GM12864 (cell line): ENCODE data around the gene MTCH1.
"Not testable (repeated sequence)": the region's sequence is repeated elsewhere in the genome, so short reads cannot be mapped to it uniquely, and the experiment has no call there.

Experiments used
- DNase-seq: peaks from one replicate; pipeline ENCODE4 v3.0.0-alpha.2; 2011; ENCODE audit warnings: low read depth
- H3K4me3 ChIP-seq: 2 replicates; pipeline ENCODE4 v1.5.1; 2011; ENCODE audit warnings: mild to moderate bottlenecking, low read depth, low read length, control low read depth
- TF ChIP-seq, protein P1 (sequence below): IDR thresholded peaks from 2 replicates; pipeline ENCODE4 v1.5.1; 2011; ENCODE audit warnings: low read depth, mild to moderate bottlenecking, moderate library complexity, low read length, control low read depth, inconsistent platforms; ENCODE audit errors: missing control alignments

Gene MTCH1

DNA sequence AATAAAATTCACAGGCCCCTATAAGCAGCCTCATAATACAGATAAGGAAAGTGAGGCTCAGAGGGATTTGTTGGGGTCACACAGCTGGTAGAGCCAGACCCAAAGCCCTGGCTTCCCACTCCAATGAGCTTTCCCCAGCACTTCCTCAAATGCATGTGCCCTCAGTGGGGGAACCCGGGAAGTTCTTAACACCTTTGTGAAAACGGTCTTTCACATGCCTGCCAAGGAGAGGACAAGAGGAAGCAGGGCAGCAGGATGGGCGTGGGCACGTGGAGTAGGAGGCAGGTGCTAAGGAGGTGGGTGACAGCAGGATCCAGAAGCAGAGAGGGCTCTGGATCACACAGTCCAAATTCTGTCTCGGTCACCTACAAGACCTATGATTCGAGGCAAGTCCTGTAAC is 30.9 kb downstream of the MTCH1 start:
- TF ChIP-seq, protein P1, sequence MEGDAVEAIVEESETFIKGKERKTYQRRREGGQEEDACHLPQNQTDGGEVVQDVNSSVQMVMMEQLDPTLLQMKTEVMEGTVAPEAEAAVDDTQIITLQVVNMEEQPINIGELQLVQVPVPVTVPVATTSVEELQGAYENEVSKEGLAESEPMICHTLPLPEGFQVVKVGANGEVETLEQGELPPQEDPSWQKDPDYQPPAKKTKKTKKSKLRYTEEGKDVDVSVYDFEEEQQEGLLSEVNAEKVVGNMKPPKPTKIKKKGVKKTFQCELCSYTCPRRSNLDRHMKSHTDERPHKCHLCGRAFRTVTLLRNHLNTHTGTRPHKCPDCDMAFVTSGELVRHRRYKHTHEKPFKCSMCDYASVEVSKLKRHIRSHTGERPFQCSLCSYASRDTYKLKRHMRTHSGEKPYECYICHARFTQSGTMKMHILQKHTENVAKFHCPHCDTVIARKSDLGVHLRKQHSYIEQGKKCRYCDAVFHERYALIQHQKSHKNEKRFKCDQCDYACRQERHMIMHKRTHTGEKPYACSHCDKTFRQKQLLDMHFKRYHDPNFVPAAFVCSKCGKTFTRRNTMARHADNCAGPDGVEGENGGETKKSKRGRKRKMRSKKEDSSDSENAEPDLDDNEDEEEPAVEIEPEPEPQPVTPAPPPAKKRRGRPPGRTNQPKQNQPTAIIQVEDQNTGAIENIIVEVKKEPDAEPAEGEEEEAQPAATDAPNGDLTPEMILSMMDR, result no peak
- DNase-seq, result no peak
- no peak overlapping the region for H3K4me3 ChIP-seq

DNA sequence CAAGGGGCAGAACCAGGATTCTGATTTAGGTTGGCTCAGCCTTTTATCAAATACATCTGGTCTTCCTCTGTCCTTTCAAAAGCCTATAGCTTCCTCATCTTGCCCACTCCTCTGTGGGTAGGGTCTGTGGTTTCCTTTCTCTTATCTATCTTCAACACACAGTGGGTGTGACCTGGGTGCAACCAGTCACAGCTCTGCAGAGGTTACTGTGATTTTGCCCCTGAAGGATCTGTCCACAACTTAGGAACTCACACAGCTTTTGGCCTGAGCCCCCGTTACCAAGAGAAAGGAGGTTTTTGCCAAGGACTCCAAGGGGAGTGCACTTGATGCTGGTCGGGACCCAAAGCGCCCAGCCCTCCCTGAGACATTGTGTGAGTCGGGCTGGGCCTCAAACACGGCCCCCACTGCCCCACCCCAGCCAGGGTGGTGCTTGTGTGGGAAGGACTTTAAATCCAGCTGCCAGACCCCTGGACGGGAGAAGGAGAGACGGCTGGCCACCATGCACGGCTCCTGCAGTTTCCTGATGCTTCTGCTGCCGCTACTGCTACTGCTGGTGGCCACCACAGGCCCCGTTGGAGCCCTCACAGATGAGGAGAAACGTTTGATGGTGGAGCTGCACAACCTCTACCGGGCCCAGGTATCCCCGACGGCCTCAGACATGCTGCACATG is 31.6 kb downstream of the MTCH1 start, which contains the start of gene PI16:
Gene PI16, plus strand, starts transcription at position 477 of the 670 bp plus-strand sequence. Its CDS starts 23 bp downstream, at position 500.
- no peak for DNase-seq
- no peak within 1 kb of the TSS for H3K4me3 ChIP-seq
- TF ChIP-seq, protein P1, result no peak

DNA sequence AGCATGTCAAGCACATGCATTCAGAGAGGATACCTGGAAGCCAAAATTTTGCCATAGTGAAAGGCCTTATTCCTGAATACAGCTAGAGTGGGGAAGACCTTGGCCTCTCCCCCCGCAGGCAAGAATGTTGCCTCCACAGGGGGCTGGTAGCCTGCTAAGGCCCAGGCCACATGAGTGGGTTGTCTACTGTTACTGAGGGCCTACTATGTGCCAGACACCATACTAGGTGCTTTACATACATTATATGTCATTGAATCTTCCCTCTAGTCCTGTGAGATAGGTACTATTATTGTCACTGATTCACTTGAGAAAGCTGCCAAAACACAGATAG is 32.1 kb downstream of the MTCH1 start:
- DNase-seq, result no peak
- no peak overlapping the region for H3K4me3 ChIP-seq
- TF ChIP-seq, protein P1, result no peak

DNA sequence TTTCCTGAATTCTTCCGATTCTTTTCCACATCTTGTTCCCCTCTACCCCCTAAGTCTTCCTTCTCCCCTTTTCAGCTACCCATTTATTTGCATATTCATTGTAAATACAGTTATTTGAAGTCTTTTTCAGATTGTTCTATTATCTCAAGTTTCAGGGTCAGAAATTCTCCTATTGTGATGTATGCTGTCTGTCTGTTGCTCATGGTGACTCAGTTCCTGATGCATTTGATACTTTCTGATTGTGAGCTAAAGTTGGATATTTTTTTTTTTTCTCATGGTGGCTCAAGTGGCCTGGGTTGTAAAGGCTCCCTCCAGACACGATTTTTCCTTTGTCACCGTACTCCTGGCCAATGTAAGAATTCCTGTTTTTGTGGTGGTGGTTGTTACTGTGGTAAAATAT is 36.4 kb downstream of the MTCH1 start:
- H3K4me3 ChIP-seq, result no peak overlapping the region
- DNase-seq, result no peak
- TF ChIP-seq, protein P1, result no peak

DNA sequence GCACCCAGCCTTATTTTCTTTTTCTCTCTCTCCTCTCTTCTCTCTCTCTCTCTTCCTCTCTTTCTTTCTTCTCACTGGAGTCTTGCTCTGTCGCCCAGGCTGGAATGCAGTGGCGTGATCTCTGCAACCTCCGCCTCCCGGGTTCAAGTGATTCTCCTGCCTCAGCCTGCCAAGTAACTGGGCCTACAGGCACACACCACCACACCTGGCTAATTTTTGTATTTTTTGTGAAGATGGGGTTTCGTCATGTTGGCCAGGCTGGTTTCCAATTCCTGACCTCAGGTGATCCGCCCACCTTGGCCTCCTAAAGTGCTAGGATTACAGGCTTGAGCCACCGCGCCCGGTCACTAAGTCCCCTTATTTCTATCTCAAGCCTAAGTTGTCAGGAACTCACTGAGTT is 36.9 kb downstream of the MTCH1 start:
- not testable (repeated sequence) for DNase-seq, H3K4me3 ChIP-seq

DNA sequence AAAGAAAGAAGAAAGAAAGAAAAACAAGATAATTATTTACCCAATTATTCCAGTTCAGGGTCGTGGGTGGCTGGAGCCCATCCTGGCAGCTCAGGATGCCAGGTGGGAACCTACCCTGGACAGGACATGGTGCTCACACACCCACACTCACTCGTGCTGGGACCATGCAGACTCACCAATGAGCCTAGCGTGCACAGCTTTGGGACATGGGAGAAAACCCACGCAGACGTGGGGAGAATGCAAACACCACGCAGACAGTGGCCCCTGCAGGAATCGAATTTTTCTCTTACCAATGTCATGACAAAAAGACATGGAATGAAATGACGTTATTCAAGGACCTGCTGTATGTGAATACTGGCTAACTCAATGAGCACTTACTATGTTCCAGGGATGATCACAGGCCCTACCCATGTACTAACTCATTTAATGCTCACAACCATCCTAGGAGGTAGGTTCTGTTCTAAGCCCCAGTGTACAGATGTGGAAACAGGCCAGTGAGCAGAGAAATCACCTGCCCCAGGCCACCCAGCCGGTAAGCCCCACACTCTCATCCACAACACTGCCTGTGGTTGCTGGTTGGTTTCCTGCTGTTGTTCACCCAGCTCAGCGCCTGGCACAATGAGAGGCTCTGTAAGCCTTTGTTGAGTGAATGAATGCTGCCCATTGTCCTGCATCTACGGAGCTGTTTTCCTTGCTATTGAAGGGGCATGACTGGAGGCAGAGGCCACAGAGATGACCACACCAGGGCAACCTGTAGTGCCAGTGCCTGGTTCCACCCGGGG is 38.2 kb downstream of the MTCH1 start:
- DNase-seq, result no peak
- H3K4me3 ChIP-seq, result no peak overlapping the region
- TF ChIP-seq, protein P1, result no peak

DNA sequence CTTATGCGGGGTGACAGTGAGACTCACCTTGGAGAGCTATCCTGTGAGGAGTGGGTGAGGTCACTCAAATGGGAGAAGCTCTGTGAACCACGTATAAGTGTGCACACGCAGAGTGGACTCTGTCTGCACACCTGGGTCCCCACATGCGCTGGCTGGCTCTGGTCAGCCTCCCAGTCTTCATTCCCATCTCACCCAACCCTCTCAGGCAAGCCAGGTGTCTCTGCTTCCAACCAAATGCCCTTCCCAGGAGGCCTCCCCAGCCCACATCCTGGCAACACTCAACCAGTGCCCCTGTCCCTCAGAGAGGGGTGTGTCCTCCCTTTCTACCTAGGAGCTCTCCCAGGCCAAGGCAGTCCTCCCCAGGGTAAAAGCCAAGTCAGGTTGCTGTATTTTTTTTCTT is 39.5 kb downstream of the MTCH1 start:
- no peak overlapping the region for H3K4me3 ChIP-seq
- no peak for DNase-seq
- TF ChIP-seq, protein P1, result no peak
